ENCODE measurements around the gene IRF4.

GRCh38 chr6:351011-351866, 40.3 kb upstream of the IRF4 start:
- TF ChIP-seq CTCF (IDR thresholded peaks at IDR 0.05 in 4 of 5, conservative IDR thresholded peaks at IDR 0.05 in 1 of 5) (no peak), POLR2A (IDR thresholded peaks at IDR 0.05) (no peak)

Data from gastrocnemius medialis (tissue), 4 donors.